KMS-11 (cell line): ENCODE data around the gene LSS.
"Not testable (repeated sequence)": the region's sequence is repeated elsewhere in the genome, so short reads cannot be mapped to it uniquely, and the experiment has no call there.

ENCODE experiments used
- H2AFZ ChIP-seq: fragments of 200-600 bp; sonication (generic); 2 replicates; pipeline ENCODE4 v1.6.1; 2016; ENCODE audit warnings: antibody characterized with exemption, mixed run types, low read depth
- H3K27ac ChIP-seq: fragments of 200-600 bp; sonication (generic); 2 replicates; pipeline ENCODE4 v1.6.1; 2016; ENCODE audit warnings: mild to moderate bottlenecking, mixed run types
- H3K27me3 ChIP-seq: fragments of 200-600 bp; sonication (generic); 2 replicates; pipeline ENCODE4 v1.6.1; 2017; ENCODE audit warnings: mild to moderate bottlenecking, low read depth, mixed run types, moderate library complexity; ENCODE audit not compliant: insufficient read depth
- H3K36me3 ChIP-seq: fragments of 200-600 bp; sonication (generic); 2 replicates; pipeline ENCODE4 v1.6.1; 2017; ENCODE audit warnings: mild to moderate bottlenecking, mixed run types; ENCODE audit not compliant: insufficient read depth
- H3K4me1 ChIP-seq: fragments of 200-600 bp; sonication (generic); 2 replicates; pipeline ENCODE4 v1.6.1; 2016; ENCODE audit warnings: mild to moderate bottlenecking, low read depth, mixed run types; ENCODE audit not compliant: poor library complexity, severe bottlenecking
- H3K4me2 ChIP-seq: fragments of 200-600 bp; sonication (generic); 2 replicates; pipeline ENCODE4 v1.7.0; 2016; ENCODE audit warnings: mild to moderate bottlenecking, mixed run types
- H3K4me3 ChIP-seq: fragments of 200-600 bp; sonication (generic); IDR thresholded peaks from 2 replicates; pipeline ENCODE4 v1.6.1; 2017; ENCODE audit warnings: low read depth, low read length, mixed read lengths; ENCODE audit not compliant: insufficient read depth
- H3K79me2 ChIP-seq: fragments of 200-600 bp; sonication (generic); 2 replicates; pipeline ENCODE4 v1.6.1; 2016; ENCODE audit warnings: low read depth, mixed run types; ENCODE audit not compliant: insufficient read depth
- H3K9ac ChIP-seq: fragments of 200-600 bp; sonication (generic); 2 replicates; pipeline ENCODE4 v1.6.1; 2016; ENCODE audit warnings: mild to moderate bottlenecking, mixed run types
- H4K20me1 ChIP-seq: fragments of 200-600 bp; sonication (generic); 2 replicates; pipeline ENCODE4 v1.6.1; 2016; ENCODE audit warnings: mild to moderate bottlenecking, mixed run types; ENCODE audit not compliant: insufficient read depth
- CTCF ChIP-seq: fragments of 200-600 bp; sonication (generic); conservative IDR thresholded peaks from 2 replicates; pipeline ENCODE4 v1.6.1; 2017; ENCODE audit warnings: low read depth, mild to moderate bottlenecking, antibody characterized with exemption, low read length, moderate library complexity, mixed read lengths

LSS gene

GRCh38 chr21:46171996-46172862, 56.3 kb downstream of the LSS start:
- H3K4me2 ChIP-seq, result no peak overlapping the region
- H4K20me1 ChIP-seq, result no peaks in the 10 kb centered on the region
- TF ChIP-seq CTCF, result no peak
- H3K36me3 ChIP-seq, result no peaks in the 10 kb centered on the region
- no peak overlapping the region for H2AFZ ChIP-seq
- no peak overlapping the region for H3K9ac ChIP-seq
- H3K4me1 ChIP-seq, result no peaks in the 10 kb centered on the region
- H3K27me3 ChIP-seq, result no peaks in the 10 kb centered on the region
- no peak overlapping the region for H3K27ac ChIP-seq
- no peak overlapping the region for H3K4me3 ChIP-seq
- peaks cover 29% of the 10 kb centered on the region; the same call in 1 of the 2 replicates for H3K79me2 ChIP-seq

- Histone ChIP-seq H3K36me3 (no peaks in the 10 kb centered on the region), H3K4me1 (no peaks in the 10 kb centered on the region), H4K20me1 (no peaks in the 10 kb centered on the region), H3K9ac (no peak overlapping the region), H3K4me2 (no peak overlapping the region), H3K4me3 (no peak overlapping the region), H3K27me3 (no peaks in the 10 kb centered on the region), H2AFZ (no peak overlapping the region), H3K79me2 (peaks cover 26% of the 10 kb centered on the region; the same call in 1 of the 2 replicates), H3K27ac (no peak overlapping the region)
- TF ChIP-seq CTCF, result no peak
Observed at GRCh38 chr21:46171585-46171984, 57.0 kb downstream of the LSS start.

- H3K36me3 ChIP-seq, H3K4me1 ChIP-seq, H3K9ac ChIP-seq, H3K4me3 ChIP-seq, H4K20me1 ChIP-seq, H3K4me2 ChIP-seq, H3K27me3 ChIP-seq, H3K27ac ChIP-seq, H2AFZ ChIP-seq: not testable (repeated sequence)
- H3K79me2 ChIP-seq, result peaks cover 20% of the 10 kb centered on the region; the same call in 1 of the 2 replicates
Observed at GRCh38 chr21:46170436-46171193, 58.0 kb downstream of the LSS start.

- H3K4me2 ChIP-seq, result no peak overlapping the region
- no peaks in the 10 kb centered on the region for H3K27me3 ChIP-seq
- no peak overlapping the region for H2AFZ ChIP-seq
- H3K4me1 ChIP-seq, result no peaks in the 10 kb centered on the region
- no peak overlapping the region for H3K4me3 ChIP-seq
- H3K36me3 ChIP-seq, result no peaks in the 10 kb centered on the region
- H4K20me1 ChIP-seq, result no peaks in the 10 kb centered on the region
- no peak overlapping the region for H3K9ac ChIP-seq
- TF ChIP-seq CTCF, result no peak
- peaks cover 7% of the 10 kb centered on the region; the same call in 1 of the 2 replicates for H3K79me2 ChIP-seq
- no peak overlapping the region for H3K27ac ChIP-seq
Observed at GRCh38 chr21:46168659-46169386, 59.8 kb downstream of the LSS start.
